Esophagus (tissue), 2 donors: ENCODE data around the gene KCNJ18. TPM values are rescaled to one million over a fixed set of nuclear protein-coding genes. Genes with fewer than 3 reads are reported as not detected.
"Not testable (repeated sequence)": the region's sequence is repeated elsewhere in the genome, so short reads cannot be mapped to it uniquely, and the experiment has no call there.

Experiments
- H3K27ac ChIP-seq, 2 donors: one replicate each; pipeline ENCODE4 v1.5.1; 2013; ENCODE audit warnings: low read depth in 2 of 2, mild to moderate bottlenecking in 2 of 2, inconsistent platforms in 1 of 2, low read length in 1 of 2, moderate library complexity in 1 of 2
- H3K27me3 ChIP-seq, 2 donors: one replicate each; pipeline ENCODE4 v1.6.1; 2013; ENCODE audit warnings: low read length in 2 of 2, control low read depth in 1 of 2, mild to moderate bottlenecking in 1 of 2; ENCODE audit not compliant: insufficient read depth in 2 of 2, control insufficient read depth in 1 of 2
- H3K36me3 ChIP-seq, 2 donors: one replicate each; pipeline ENCODE4 v1.6.1; 2013; ENCODE audit warnings: low read length in 1 of 2; ENCODE audit not compliant: control insufficient read depth in 2 of 2, insufficient read depth in 2 of 2
- H3K4me1 ChIP-seq, 2 donors: one replicate each; pipeline ENCODE4 v1.6.1; 2013; ENCODE audit warnings: low read length in 1 of 2; ENCODE audit not compliant: control insufficient read depth in 2 of 2, insufficient read depth in 2 of 2
- H3K4me3 ChIP-seq, 2 donors: one replicate each; pipeline ENCODE4 v1.5.1; 2013; ENCODE audit warnings: low read length in 2 of 2, mild to moderate bottlenecking in 2 of 2, low read depth in 1 of 2, moderate library complexity in 1 of 2
- H3K9me3 ChIP-seq, 2 donors: one replicate each; pipeline ENCODE4 v1.6.1; 2013; ENCODE audit warnings: mild to moderate bottlenecking in 2 of 2, low read depth in 1 of 2, low read length in 1 of 2, moderate library complexity in 1 of 2; ENCODE audit not compliant: control insufficient read depth in 2 of 2, insufficient read depth in 1 of 2
- WGBS, 2 donors: extraction: QIAGEN DNeasy Blood & Tissue Kit; methylation state at CpG; one replicate each; pipeline ENCODE4 v1.1.7; 2013; 5-methylcytosine and 5-hydroxymethylcytosine counted together
- polyA plus RNA-seq, 2 donors: library from polyadenylated mRNA; stranded (reverse); fragments of 200-250 nt; gene quantifications; one replicate each; pipeline ENCODE4 v1.2.3, GENCODE V29; 2013
- donor health status: healthy with polysubstance abuse.
- donor health status: Bipolar disorder and iron deficiency.

KCNJ18 gene
- polyA plus RNA-seq, 2 donors = 0.11 to 0.24 TPM

DNA sequence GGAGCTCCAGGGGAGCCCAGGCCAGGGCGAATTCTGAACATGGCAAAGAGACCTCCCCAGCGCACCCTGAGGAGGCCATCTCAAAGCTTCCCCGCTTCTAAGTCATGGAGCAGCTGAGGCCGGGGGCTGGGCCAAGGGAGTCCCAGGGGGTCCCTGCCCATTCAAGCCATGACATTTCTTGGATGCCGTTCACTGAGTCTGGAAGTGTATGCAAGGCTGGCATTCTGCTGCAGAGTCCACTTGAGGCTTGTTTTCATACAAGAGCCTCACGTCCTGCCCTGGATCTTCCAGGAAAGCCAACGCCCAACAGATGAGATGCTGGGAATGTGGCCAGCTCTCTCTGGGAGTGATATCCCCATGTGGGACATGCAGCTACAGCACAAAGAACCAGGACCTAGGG lies 48.5 kb downstream of the KCNJ18 start:
- H3K27me3 ChIP-seq, H3K36me3 ChIP-seq, H3K4me3 ChIP-seq, H3K9me3 ChIP-seq, H3K4me1 ChIP-seq, H3K27ac ChIP-seq: not testable (repeated sequence)
- 58 to 65% methylated on average over 7 of the region's 7 CpGs for WGBS, 2 donors

DNA sequence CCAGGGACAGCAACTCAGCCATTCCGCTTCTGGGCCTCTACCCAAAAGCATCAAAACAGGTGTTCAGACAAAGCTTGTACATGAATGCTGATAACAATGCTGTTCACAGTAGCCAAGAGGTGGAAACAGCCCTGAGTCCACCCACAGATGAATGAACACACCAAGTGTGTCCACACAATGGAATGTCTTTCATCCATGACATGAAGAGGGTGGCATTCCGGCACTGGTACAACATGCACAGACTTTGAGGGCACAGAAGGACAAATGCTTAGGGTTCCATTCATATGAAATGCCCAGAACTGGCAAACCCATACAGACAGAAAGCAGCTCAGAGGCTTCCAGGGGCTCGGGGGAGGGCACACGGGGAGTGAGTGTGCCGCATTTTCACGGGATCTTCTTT lies 49.2 kb downstream of the KCNJ18 start:
- whole genome bisulfite sequencing, 2 donors = no CpG with 5 or more reads among the region's 6 CpGs
- H3K36me3 ChIP-seq, H3K9me3 ChIP-seq, H3K4me3 ChIP-seq, H3K27ac ChIP-seq, H3K27me3 ChIP-seq, H3K4me1 ChIP-seq: not testable (repeated sequence)

DNA sequence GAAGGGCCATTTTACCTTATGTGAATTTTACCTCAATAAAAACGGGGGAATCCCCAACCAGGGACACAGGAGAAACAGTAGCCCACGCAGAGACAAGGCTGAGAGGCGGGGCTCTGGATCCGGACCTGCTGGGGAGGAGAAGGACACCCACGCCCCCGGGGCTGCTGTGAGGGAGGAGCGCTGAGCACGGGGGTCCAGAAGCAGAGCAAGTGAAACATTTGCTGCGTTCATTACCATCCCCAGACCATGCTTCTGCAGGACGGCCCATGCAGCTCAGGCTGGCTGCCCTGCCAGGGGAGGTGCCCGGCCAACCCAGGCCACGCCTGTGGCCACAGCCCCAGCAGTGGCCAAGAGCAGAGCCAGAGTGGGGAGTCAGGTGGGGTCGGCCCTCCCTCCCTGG lies 50.0 kb downstream of the KCNJ18 start:
- H3K4me3 ChIP-seq = no peak overlapping the region
- 64 to 66% methylated on average over 12 to 13 of the region's 13 CpGs for WGBS, 2 donors
- no peaks in the 10 kb centered on the region for H3K4me1 ChIP-seq
- peaks cover 0 to 3% of the 10 kb centered on the region in 2 donors for H3K9me3 ChIP-seq
- no peaks in the 10 kb centered on the region for H3K27me3 ChIP-seq
- no peaks in the 10 kb centered on the region for H3K36me3 ChIP-seq
- no peak overlapping the region for H3K27ac ChIP-seq

DNA sequence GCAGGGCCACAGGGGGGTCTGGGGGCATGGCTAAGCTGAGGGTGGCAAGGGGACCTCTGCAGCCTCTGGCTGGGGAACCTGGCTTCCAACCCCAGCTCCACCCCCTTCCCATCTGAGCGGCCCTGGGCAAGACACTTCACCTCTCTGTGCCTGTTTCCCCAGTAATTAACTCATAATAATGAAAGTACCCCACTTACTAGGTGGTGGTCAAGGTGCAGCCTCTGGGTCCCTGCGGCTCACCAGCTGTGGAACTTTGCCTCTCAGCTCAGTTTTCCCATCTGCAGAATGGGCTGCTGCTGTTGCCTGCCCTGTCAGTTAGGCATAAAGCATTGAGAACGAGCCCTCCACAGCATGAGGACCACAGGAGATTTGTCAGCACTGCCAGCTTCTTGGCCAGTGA lies 51.8 kb downstream of the KCNJ18 start:
- H3K9me3 ChIP-seq, H3K4me3 ChIP-seq, H3K27ac ChIP-seq, H3K27me3 ChIP-seq, H3K36me3 ChIP-seq, H3K4me1 ChIP-seq: not testable (repeated sequence)
- WGBS, 2 donors = 32% methylated on average over 2 of the region's 3 CpGs; no CpG with 5 or more reads in 1 of the 2 donors

DNA sequence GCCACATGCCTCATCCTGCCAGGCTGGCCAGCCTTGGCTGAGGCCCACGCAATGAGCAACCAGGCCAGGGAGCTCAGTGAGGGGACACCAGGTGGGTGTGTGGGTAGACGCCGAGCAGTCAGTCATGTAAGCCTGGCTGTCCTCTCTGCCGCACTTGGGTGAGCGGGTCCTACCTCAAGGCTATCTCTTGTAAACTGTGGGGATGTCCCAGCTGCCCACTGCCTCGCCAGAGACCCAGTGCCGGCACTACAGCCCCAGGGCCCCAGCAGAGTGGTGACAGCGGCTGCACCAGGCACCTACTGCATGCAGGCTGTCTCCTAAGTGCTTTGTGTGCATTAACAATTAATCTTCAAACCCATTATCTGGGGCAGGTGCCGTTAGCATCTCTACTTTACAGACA lies 52.3 kb downstream of the KCNJ18 start:
- H3K27ac ChIP-seq, H3K9me3 ChIP-seq, H3K4me1 ChIP-seq, H3K36me3 ChIP-seq, H3K4me3 ChIP-seq, H3K27me3 ChIP-seq: not testable (repeated sequence)
- 46 to 48% methylated on average over 3 of the region's 9 CpGs for WGBS, 2 donors

DNA sequence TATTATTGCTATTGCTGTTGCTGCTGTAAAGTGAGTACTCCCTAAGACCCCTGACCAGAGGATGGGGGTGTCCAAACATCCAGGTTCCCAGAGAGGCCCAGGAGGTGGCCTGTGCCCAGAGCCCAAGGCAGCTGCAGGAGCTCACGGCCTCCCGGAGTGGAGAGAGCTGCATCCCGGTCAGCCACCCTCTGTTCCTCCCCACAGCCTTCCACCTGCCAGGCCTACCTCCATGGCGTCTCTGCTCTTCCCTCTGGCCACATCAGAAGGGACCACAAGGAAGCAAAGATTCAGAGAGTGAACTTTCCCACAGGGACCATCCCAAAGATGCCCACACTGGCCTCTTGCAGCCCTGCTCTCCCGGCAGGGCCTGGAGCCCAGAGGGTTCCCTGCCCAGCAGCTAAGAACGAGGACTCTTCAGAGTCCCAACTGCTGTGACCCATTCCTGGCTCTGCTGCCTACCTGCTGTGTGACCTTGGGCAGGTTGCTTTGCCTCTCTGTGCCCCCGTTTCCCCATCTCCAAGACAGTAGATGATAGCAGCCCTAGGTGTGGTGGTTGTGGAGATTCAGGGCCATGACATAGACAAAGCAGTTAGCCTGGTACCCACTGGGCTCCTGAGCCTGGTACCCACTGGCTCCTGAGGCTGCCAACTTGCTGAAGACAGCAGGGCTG lies 53.2 kb downstream of the KCNJ18 start:
- WGBS, 2 donors = 59 to 69% methylated on average over 7 of the region's 7 CpGs
- H3K27me3 ChIP-seq, H3K4me3 ChIP-seq, H3K9me3 ChIP-seq, H3K36me3 ChIP-seq, H3K27ac ChIP-seq, H3K4me1 ChIP-seq: not testable (repeated sequence)

DNA sequence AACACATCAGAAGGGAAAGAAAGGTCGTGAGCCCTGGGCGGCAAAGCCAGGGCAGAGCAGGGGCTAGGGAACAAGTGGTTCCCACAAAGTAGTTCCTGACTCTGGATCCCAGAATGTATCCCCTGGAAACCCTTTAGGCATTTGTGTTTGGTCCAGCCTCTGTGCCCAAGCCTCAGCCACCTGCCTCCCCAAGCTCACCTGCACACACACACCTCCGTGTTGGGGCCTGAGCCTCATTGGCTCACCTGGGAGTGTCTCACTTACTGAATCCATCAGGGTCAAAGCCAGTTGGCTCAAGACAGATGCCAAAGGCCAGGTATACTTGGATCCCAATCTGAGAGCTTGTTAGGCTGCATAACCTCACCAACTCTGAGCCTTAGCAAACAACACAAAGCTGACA lies 54.1 kb downstream of the KCNJ18 start:
- not testable (repeated sequence) for H3K4me3 ChIP-seq, H3K27me3 ChIP-seq, H3K36me3 ChIP-seq, H3K27ac ChIP-seq, H3K4me1 ChIP-seq, H3K9me3 ChIP-seq
- 67 to 73% methylated on average over 3 of the region's 3 CpGs for WGBS, 2 donors

DNA sequence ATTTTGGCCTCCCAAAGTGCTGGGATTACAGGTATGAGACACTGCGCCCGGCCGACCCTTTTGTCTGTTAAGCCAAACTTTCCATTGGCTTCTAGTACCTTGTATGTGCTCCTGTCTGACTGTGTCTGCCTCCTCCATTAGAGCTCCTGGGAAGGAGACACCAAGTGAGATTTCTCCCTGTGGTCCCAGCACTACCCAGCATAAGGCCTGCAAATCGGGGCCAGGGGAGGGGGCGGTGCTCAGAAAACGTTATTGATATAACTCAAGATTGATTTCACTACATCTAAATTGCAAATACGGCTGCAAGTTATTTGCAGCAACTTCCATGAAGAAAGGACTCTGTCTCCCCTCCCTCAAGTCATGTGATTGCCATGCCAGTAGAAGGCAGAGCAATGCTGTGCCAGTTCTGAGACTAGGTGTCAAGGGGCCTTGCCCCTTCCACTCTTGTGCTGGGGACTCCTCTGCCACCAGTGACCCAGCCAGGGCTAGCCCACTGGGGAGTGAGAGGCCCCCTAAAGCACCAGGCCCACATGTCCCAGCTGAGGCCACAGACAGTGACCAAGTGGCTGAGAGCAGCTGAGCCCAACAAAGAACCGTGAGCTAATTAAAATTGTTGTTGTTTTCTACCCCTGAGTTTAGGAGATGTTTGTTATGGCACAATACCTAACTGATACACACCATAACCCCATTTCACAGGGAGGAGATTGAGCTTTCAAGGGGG lies 55.0 kb downstream of the KCNJ18 start:
- not testable (repeated sequence) for H3K36me3 ChIP-seq, H3K9me3 ChIP-seq, H3K27me3 ChIP-seq, H3K4me1 ChIP-seq, H3K4me3 ChIP-seq, H3K27ac ChIP-seq
- WGBS, 2 donors = 83 to 84% methylated on average over 8 of the region's 8 CpGs

DNA sequence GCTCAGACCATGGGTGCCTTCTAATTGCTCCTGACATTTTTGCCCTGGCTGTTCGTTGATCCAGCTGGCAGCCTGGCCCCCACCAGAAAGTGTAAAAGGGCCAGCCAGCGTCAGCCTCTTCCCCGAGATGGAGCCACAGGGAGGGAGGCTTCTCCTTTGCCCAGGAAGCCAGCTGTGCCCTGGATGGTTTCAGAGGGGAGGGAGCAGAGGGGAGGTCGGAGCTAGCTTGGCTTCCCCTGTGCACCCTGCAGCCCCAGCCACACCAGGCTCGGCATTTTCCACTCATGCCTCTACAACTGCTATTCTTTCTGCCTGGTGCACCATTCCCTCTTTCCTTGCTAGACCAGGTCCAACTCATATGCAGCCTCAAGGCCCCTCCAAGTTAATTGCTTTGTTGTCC lies 56.4 kb downstream of the KCNJ18 start:
- H3K4me3 ChIP-seq, H3K36me3 ChIP-seq, H3K4me1 ChIP-seq, H3K27me3 ChIP-seq, H3K9me3 ChIP-seq, H3K27ac ChIP-seq: not testable (repeated sequence)
- 55 to 66% methylated on average over 5 of the region's 5 CpGs for WGBS, 2 donors
